Stimulated activated CD8-positive, alpha-beta memory T cell treated with anti-CD3 and anti-CD28 coated beads, Interleukin-7, amount 100 ng/mL, for 1 hour (primary cell): ENCODE data around the gene LGALS1.
"Not testable (repeated sequence)": the region's sequence is repeated elsewhere in the genome, so short reads cannot be mapped to it uniquely, and the experiment has no call there.

Source experiments
- DNase-seq, 2 donors: peaks; one replicate each; pipeline ENCODE4 v3.0.0-alpha.2; 2020; ENCODE audit warnings: low read depth in 2 of 2

The LGALS1 gene

GRCh38 chr22:37686002-37686982, 10.9 kb downstream of the LGALS1 start, which contains the start of gene NOL12:
Gene NOL12 (plus strand): TSS chr22:37686343. CDS start chr22:37686393, 50 bp downstream.
- DNase-seq: peak; percentile 52 to 62

GRCh38 chr22:37690407-37690806, 15.0 kb downstream of the LGALS1 start:
- no peak for DNase-seq

GRCh38 chr22:37690901-37691504, 15.6 kb downstream of the LGALS1 start:
- DNase-seq: no peak

- DNase-seq: no peak
Measured at GRCh38 chr22:37692627-37693285, 17.3 kb downstream of the LGALS1 start.

GRCh38 chr22:37694131-37694530, 18.7 kb downstream of the LGALS1 start:
- not testable (repeated sequence) for DNase-seq

GRCh38 chr22:37696260-37696656, 20.8 kb downstream of the LGALS1 start:
- DNase-seq: not testable (repeated sequence)

- peak; percentile 51 to 52 for DNase-seq
Measured at GRCh38 chr22:37696657-37697537, 21.5 kb downstream of the LGALS1 start, which contains the start of gene TRIOBP. Gene TRIOBP (plus strand): TSS chr22:37697048. CDS start chr22:37701366, 4,318 bp downstream.

- DNase-seq: no peak
Measured at GRCh38 chr22:37697538-37697835, 22.1 kb downstream of the LGALS1 start.

GRCh38 chr22:37701141-37701786, 25.8 kb downstream of the LGALS1 start:
- DNase-seq: no peak

GRCh38 chr22:37703906-37704305, 28.5 kb downstream of the LGALS1 start:
- no peak for DNase-seq

GRCh38 chr22:37704645-37705044, 29.2 kb downstream of the LGALS1 start:
- DNase-seq: no peak

GRCh38 chr22:37705205-37705604, 29.8 kb downstream of the LGALS1 start:
- no peak for DNase-seq

GRCh38 chr22:37708580-37709444, 33.4 kb downstream of the LGALS1 start:
- DNase-seq: no peak

GRCh38 chr22:37709445-37709765, 34.0 kb downstream of the LGALS1 start:
- DNase-seq: no peak

- no peak for DNase-seq
Measured at GRCh38 chr22:37710675-37711074, 35.2 kb downstream of the LGALS1 start.

- no peak for DNase-seq
Measured at GRCh38 chr22:37711490-37711889, 36.1 kb downstream of the LGALS1 start.

- DNase-seq: no peak
Measured at GRCh38 chr22:37713761-37714160, 38.3 kb downstream of the LGALS1 start.

- no peak for DNase-seq
Measured at GRCh38 chr22:37714634-37715033, 39.2 kb downstream of the LGALS1 start.

GRCh38 chr22:37715760-37716159, 40.3 kb downstream of the LGALS1 start:
- no peak for DNase-seq

GRCh38 chr22:37716708-37717107, 41.3 kb downstream of the LGALS1 start:
- DNase-seq: no peak
